ENCODE data around the gene CCN2.
A peak's percentile ranks its signal among the peaks of the same experiment; 100 is the strongest.

Gene CCN2

GRCh38 chr6:131966443-131966842, 15.3 kb upstream of the CCN2 start:
- DNase-seq (ENCODE audit: low spot score): no peak

- no peak for DNase-seq (ENCODE audit: low spot score)
Measured at GRCh38 chr6:131963063-131963462, 11.9 kb upstream of the CCN2 start.

- no peak for DNase-seq (ENCODE audit: low spot score)
Measured at GRCh38 chr6:131960371-131961133, 9.4 kb upstream of the CCN2 start.

- DNase-seq (ENCODE audit: low spot score): no peak
Measured at GRCh38 chr6:131958542-131959470, 7.6 kb upstream of the CCN2 start.

- no peak for DNase-seq (ENCODE audit: low spot score)
Measured at GRCh38 chr6:131958095-131958494, 6.9 kb upstream of the CCN2 start.

GRCh38 chr6:131955876-131956275, 4.7 kb upstream of the CCN2 start:
- DNase-seq (ENCODE audit: low spot score): no peak

GRCh38 chr6:131955192-131955591, 4.0 kb upstream of the CCN2 start:
- DNase-seq (ENCODE audit: low spot score): no peak

- DNase-seq (ENCODE audit: low spot score): no peak
Measured at GRCh38 chr6:131954775-131955107, 3.6 kb upstream of the CCN2 start.

GRCh38 chr6:131954059-131954774, 3.0 kb upstream of the CCN2 start:
- DNase-seq (ENCODE audit: low spot score): no peak

- DNase-seq (ENCODE audit: low spot score): no peak
Measured at GRCh38 chr6:131952886-131953509, 1.8 kb upstream of the CCN2 start.

GRCh38 chr6:131951576-131952230, 531 bp upstream of the CCN2 start:
- no peak for DNase-seq (ENCODE audit: low spot score)

- DNase-seq (ENCODE audit: low spot score): peak; percentile 77
Measured at GRCh38 chr6:131949909-131950766, 1.0 kb downstream of the CCN2 start.

- no peak for DNase-seq (ENCODE audit: low spot score)
Measured at GRCh38 chr6:131949620-131949908, 1.6 kb downstream of the CCN2 start.

- no peak for DNase-seq (ENCODE audit: low spot score)
Measured at GRCh38 chr6:131948692-131949619, 2.2 kb downstream of the CCN2 start.

GRCh38 chr6:131947986-131948661, 3.0 kb downstream of the CCN2 start:
- no peak for DNase-seq (ENCODE audit: low spot score)

GRCh38 chr6:131946992-131947955, 3.9 kb downstream of the CCN2 start:
- DNase-seq (ENCODE audit: low spot score): no peak

GRCh38 chr6:131946404-131946991, 4.7 kb downstream of the CCN2 start:
- DNase-seq (ENCODE audit: low spot score): no peak

GRCh38 chr6:131945971-131946370, 5.2 kb downstream of the CCN2 start:
- no peak for DNase-seq (ENCODE audit: low spot score)

Data from Ammon's horn (tissue), 1 donor.